ENCODE results near the gene RYR1. TPM values are rescaled to one million over a fixed set of nuclear protein-coding genes. Genes with fewer than 3 reads are reported as not detected.

The RYR1 gene
- total and polyA plus RNA-seq, 2 experiments from 2014 or later, result 0.07 to 0.21 TPM

GRCh38 chr19:38444026-38444425, 10.5 kb downstream of the RYR1 start:
- no peaks in the 10 kb centered on the region for H4K20me1 ChIP-seq (ENCODE audit: insufficient read depth, poor library complexity, severe bottlenecking)
- H3K27me3 ChIP-seq, result no peaks in the 10 kb centered on the region
- H3K9me3 ChIP-seq (ENCODE audit: low read depth), result no peaks in the 10 kb centered on the region
- H2AFZ ChIP-seq, result no peak overlapping the region
- no peaks in the 10 kb centered on the region for H3K4me1 ChIP-seq (ENCODE audit: insufficient read depth)
- no peak overlapping the region for H3K4me2 ChIP-seq
- no peak overlapping the region for H3K4me3 ChIP-seq
- no peak for TF ChIP-seq EZH2 (IDR thresholded peaks at IDR 0.05; ENCODE audit: borderline replicate concordance)
- TF ChIP-seq CTCF (IDR thresholded peaks at IDR 0.05; ENCODE audit: poor library complexity), result no peak
- no peak for TF ChIP-seq EZH2phosphoT487 (IDR thresholded peaks at IDR 0.05; ENCODE audit: low read depth, severe bottlenecking, unreplicated experiment)
- no peak for DNase-seq (ENCODE audit: low spot score)
- H3K9me2 ChIP-seq (replicated peaks; ENCODE audit: insufficient read depth), result no peaks in the 10 kb centered on the region
- H3K27ac ChIP-seq, result no peak overlapping the region
- no peaks in the 10 kb centered on the region for H3K36me3 ChIP-seq (replicated peaks; ENCODE audit: insufficient read depth, low read depth)
- no peaks in the 10 kb centered on the region for H3K79me2 ChIP-seq
- 96% methylated on average over 7 of the region's 7 CpGs for WGBS (ENCODE audit: low lambda C conversion rate, missing lambda C conversion rate)

GRCh38 chr19:38445362-38445761, 11.9 kb downstream of the RYR1 start:
- H3K4me3 ChIP-seq, result no peak overlapping the region
- no peak for TF ChIP-seq EZH2phosphoT487 (IDR thresholded peaks at IDR 0.05; ENCODE audit: low read depth, severe bottlenecking, unreplicated experiment)
- no peak for TF ChIP-seq CTCF (IDR thresholded peaks at IDR 0.05; ENCODE audit: poor library complexity)
- no peak for TF ChIP-seq EZH2 (IDR thresholded peaks at IDR 0.05; ENCODE audit: borderline replicate concordance)
- no peaks in the 10 kb centered on the region for H3K27me3 ChIP-seq
- H3K4me1 ChIP-seq (ENCODE audit: insufficient read depth), result no peaks in the 10 kb centered on the region
- no peaks in the 10 kb centered on the region for H3K9me2 ChIP-seq (replicated peaks; ENCODE audit: insufficient read depth)
- no peaks in the 10 kb centered on the region for H3K79me2 ChIP-seq
- H3K27ac ChIP-seq, result no peak overlapping the region
- no peak overlapping the region for H2AFZ ChIP-seq
- no peaks in the 10 kb centered on the region for H3K36me3 ChIP-seq (replicated peaks; ENCODE audit: insufficient read depth, low read depth)
- no peaks in the 10 kb centered on the region for H3K9me3 ChIP-seq (ENCODE audit: low read depth)
- H3K4me2 ChIP-seq, result no peak overlapping the region
- H4K20me1 ChIP-seq (ENCODE audit: insufficient read depth, poor library complexity, severe bottlenecking), result no peaks in the 10 kb centered on the region
- DNase-seq (ENCODE audit: low spot score), result no peak
- WGBS (ENCODE audit: low lambda C conversion rate, missing lambda C conversion rate), result 94% methylated on average over 7 of the region's 7 CpGs

- Histone ChIP-seq H3K27me3 (no peaks in the 10 kb centered on the region), H3K9me2 (replicated peaks; ENCODE audit: insufficient read depth) (no peaks in the 10 kb centered on the region), H3K79me2 (no peaks in the 10 kb centered on the region), H3K27ac (no peak overlapping the region), H3K4me3 (no peak overlapping the region), H3K9me3 (ENCODE audit: low read depth) (no peaks in the 10 kb centered on the region), H3K36me3 (replicated peaks; ENCODE audit: insufficient read depth, low read depth) (no peaks in the 10 kb centered on the region), H4K20me1 (ENCODE audit: insufficient read depth, poor library complexity, severe bottlenecking) (no peaks in the 10 kb centered on the region), H3K4me2 (no peak overlapping the region), H2AFZ (no peak overlapping the region), H3K4me1 (ENCODE audit: insufficient read depth) (no peaks in the 10 kb centered on the region)
- WGBS (ENCODE audit: low lambda C conversion rate, missing lambda C conversion rate), result 92% methylated on average over 9 of the region's 9 CpGs
- DNase-seq (ENCODE audit: low spot score), result no peak
- TF ChIP-seq EZH2 (IDR thresholded peaks at IDR 0.05; ENCODE audit: borderline replicate concordance) (no peak), CTCF (IDR thresholded peaks at IDR 0.05; ENCODE audit: poor library complexity) (no peak), EZH2phosphoT487 (IDR thresholded peaks at IDR 0.05; ENCODE audit: low read depth, severe bottlenecking, unreplicated experiment) (no peak)
Measured at GRCh38 chr19:38448225-38448624, 14.7 kb downstream of the RYR1 start.

GRCh38 chr19:38449518-38449917, 16.0 kb downstream of the RYR1 start:
- Histone ChIP-seq H3K27ac (no peak overlapping the region), H3K9me2 (replicated peaks; ENCODE audit: insufficient read depth) (no peaks in the 10 kb centered on the region), H3K4me2 (no peak overlapping the region), H3K27me3 (no peaks in the 10 kb centered on the region), H3K79me2 (no peaks in the 10 kb centered on the region), H3K4me1 (ENCODE audit: insufficient read depth) (no peaks in the 10 kb centered on the region), H2AFZ (no peak overlapping the region), H3K9me3 (ENCODE audit: low read depth) (no peaks in the 10 kb centered on the region), H3K4me3 (no peak overlapping the region), H4K20me1 (ENCODE audit: insufficient read depth, poor library complexity, severe bottlenecking) (no peaks in the 10 kb centered on the region), H3K36me3 (replicated peaks; ENCODE audit: insufficient read depth, low read depth) (no peaks in the 10 kb centered on the region)
- WGBS (ENCODE audit: low lambda C conversion rate, missing lambda C conversion rate), result 83% methylated on average over 5 of the region's 5 CpGs
- no peak for TF ChIP-seq CTCF (IDR thresholded peaks at IDR 0.05; ENCODE audit: poor library complexity)
- no peak for TF ChIP-seq EZH2 (IDR thresholded peaks at IDR 0.05; ENCODE audit: borderline replicate concordance)
- no peak for TF ChIP-seq EZH2phosphoT487 (IDR thresholded peaks at IDR 0.05; ENCODE audit: low read depth, severe bottlenecking, unreplicated experiment)
- no peak for DNase-seq (ENCODE audit: low spot score)

Measured in hepatocyte (in vitro differentiated cells).